Suprapubic skin (tissue), 4 donors: ENCODE measurements around the gene PCID2. TPM values are rescaled to one million over a fixed set of nuclear protein-coding genes. Genes with fewer than 3 reads are reported as not detected.

Experiments used
- DNase-seq, 2 donors: peaks; one replicate each; pipeline ENCODE4 v3.0.0-alpha.2; 2019; ENCODE audit warnings: low spot score in 2 of 2
- H3K27ac ChIP-seq: fragments of 200-600 bp; sonication (generic); one replicate; pipeline ENCODE4 v1.5.1; 2019
- H3K27me3 ChIP-seq: fragments of 200-600 bp; sonication (generic); one replicate; pipeline ENCODE4 v1.5.1; 2019
- H3K36me3 ChIP-seq: fragments of 200-600 bp; sonication (generic); one replicate; pipeline ENCODE4 v1.5.1; 2019
- H3K4me1 ChIP-seq: fragments of 200-600 bp; sonication (generic); one replicate; pipeline ENCODE4 v1.5.1; 2019
- H3K4me3 ChIP-seq: fragments of 200-600 bp; sonication (generic); one replicate; pipeline ENCODE4 v1.5.1; 2019; ENCODE audit warnings: mild to moderate bottlenecking
- H3K9me3 ChIP-seq: fragments of 200-600 bp; sonication (generic); one replicate; pipeline ENCODE4 v1.5.1; 2019
- CTCF ChIP-seq, 2 donors: fragments of 200-600 bp in 1 of 2; fragments of 450-650 bp in 1 of 2; sonication (generic) in 1 of 2; IDR thresholded peaks; one replicate each; pipeline ENCODE4 v1.5.1; 2016 to 2019; ENCODE audit warnings: antibody characterized with exemption in 2 of 2, mild to moderate bottlenecking in 1 of 2, moderate library complexity in 1 of 2
- EP300 ChIP-seq: sonication (generic); formaldehyde crosslinking; IDR thresholded peaks from one replicate; pipeline ENCODE4 v1.6.1; 2017; ENCODE audit warnings: antibody characterized with exemption
- POLR2A ChIP-seq, 2 donors: fragments of 450-650 bp; IDR thresholded peaks; one replicate each; pipeline ENCODE4 v1.6.1; 2017; ENCODE audit warnings: antibody characterized with exemption in 2 of 2, mild to moderate bottlenecking in 2 of 2, moderate library complexity in 2 of 2
- POLR2AphosphoS5 ChIP-seq, 3 donors: sonication (generic); formaldehyde crosslinking; IDR thresholded peaks; one replicate each; pipeline ENCODE4 v1.6.1; 2017; ENCODE audit warnings: antibody characterized with exemption in 3 of 3
- WGBS: methylation state at CpG from one replicate; pipeline ENCODE4 v1.1.5; 2018; 5-methylcytosine and 5-hydroxymethylcytosine counted together
- total RNA-seq, 4 donors: library from RNA; depleted of rRNA; stranded (reverse); fragments of >200 nt; gene quantifications; one replicate each; pipeline ENCODE4 v1.1.0, GENCODE V29; 2016

PCID2 gene
- total RNA-seq, 4 donors from 2014 or later: 33.2 to 99.5 (median 49.5) TPM

- DNase-seq: peak in 1 of 2 donors; percentile 44
- H3K4me1 ChIP-seq: no peaks in the 10 kb centered on the region
- peaks cover 77% of the 10 kb centered on the region for H3K36me3 ChIP-seq
- H3K27ac ChIP-seq: no peak overlapping the region
- H3K27me3 ChIP-seq: no peaks in the 10 kb centered on the region
- TF ChIP-seq POLR2A (IDR thresholded peaks at IDR 0.05): no peak
- TF ChIP-seq CTCF (IDR thresholded peaks at IDR 0.05): no peak
- no peak for TF ChIP-seq EP300
- no peak for TF ChIP-seq POLR2AphosphoS5 (IDR thresholded peaks at IDR 0.05)
- H3K9me3 ChIP-seq: no peaks in the 10 kb centered on the region
- 84% methylated on average over 10 of the region's 10 CpGs for WGBS
- no peak overlapping the region for H3K4me3 ChIP-seq
These were observed 16.0 kb upstream of the PCID2 start for GRCh38 chr13:113224486-113224885.

- TF ChIP-seq POLR2A (IDR thresholded peaks at IDR 0.05) (no peak), EP300 (no peak), CTCF (IDR thresholded peaks at IDR 0.05) (no peak), POLR2AphosphoS5 (IDR thresholded peaks at IDR 0.05) (no peak)
- peaks cover 66% of the 10 kb centered on the region for H3K36me3 ChIP-seq
- WGBS: 92% methylated on average over 7 of the region's 7 CpGs
These were observed 14.6 kb upstream of the PCID2 start for GRCh38 chr13:113223070-113223469.

GRCh38 chr13:113220877-113221276, 12.4 kb upstream of the PCID2 start:
- no peaks in the 10 kb centered on the region for H3K9me3 ChIP-seq
- no peak for DNase-seq
- no peak for TF ChIP-seq POLR2AphosphoS5 (IDR thresholded peaks at IDR 0.05)
- no peak for TF ChIP-seq EP300
- TF ChIP-seq POLR2A (IDR thresholded peaks at IDR 0.05): no peak
- TF ChIP-seq CTCF (IDR thresholded peaks at IDR 0.05): no peak
- H3K4me1 ChIP-seq: peaks cover 15% of the 10 kb centered on the region
- WGBS: 80% methylated on average over 6 of the region's 7 CpGs
- H3K4me3 ChIP-seq: no peak overlapping the region
- no peak overlapping the region for H3K27ac ChIP-seq
- H3K36me3 ChIP-seq: peaks cover 52% of the 10 kb centered on the region
- H3K27me3 ChIP-seq: no peaks in the 10 kb centered on the region

More at GRCh38 chr13:113223070-113223469, 14.6 kb upstream of the PCID2 start:
- Histone ChIP-seq H3K4me3 (no peak overlapping the region), H3K9me3 (no peaks in the 10 kb centered on the region), H3K27ac (no peak overlapping the region), H3K27me3 (no peaks in the 10 kb centered on the region), H3K4me1 (no peaks in the 10 kb centered on the region)
- no peak for DNase-seq

GRCh38 chr13:113220141-113220598, 11.7 kb upstream of the PCID2 start:
- DNase-seq: no peak
- Histone ChIP-seq H3K36me3 (peaks cover 45% of the 10 kb centered on the region), H3K27ac (no peak overlapping the region), H3K27me3 (no peaks in the 10 kb centered on the region), H3K9me3 (no peaks in the 10 kb centered on the region), H3K4me3 (no peak overlapping the region), H3K4me1 (peaks cover 22% of the 10 kb centered on the region)
- 93% methylated on average over 7 of the region's 13 CpGs for WGBS
- no peak for TF ChIP-seq CTCF (IDR thresholded peaks at IDR 0.05)
- TF ChIP-seq EP300: no peak
- no peak for TF ChIP-seq POLR2AphosphoS5 (IDR thresholded peaks at IDR 0.05)
- TF ChIP-seq POLR2A (IDR thresholded peaks at IDR 0.05): no peak

- Histone ChIP-seq H3K36me3 (peaks cover 38% of the 10 kb centered on the region), H3K27ac (no peak overlapping the region)
- WGBS: 83% methylated on average over 12 of the region's 14 CpGs
These were observed 10.9 kb upstream of the PCID2 start for GRCh38 chr13:113219256-113219940.

More at GRCh38 chr13:113219256-113219940, 10.9 kb upstream of the PCID2 start:
- H3K9me3 ChIP-seq: no peaks in the 10 kb centered on the region
- DNase-seq: no peak
- H3K4me1 ChIP-seq: peaks cover 27% of the 10 kb centered on the region
- H3K4me3 ChIP-seq: no peak overlapping the region
- TF ChIP-seq POLR2A (IDR thresholded peaks at IDR 0.05): no peak
- no peak for TF ChIP-seq CTCF (IDR thresholded peaks at IDR 0.05)
- no peak for TF ChIP-seq EP300
- TF ChIP-seq POLR2AphosphoS5 (IDR thresholded peaks at IDR 0.05): no peak
- no peaks in the 10 kb centered on the region for H3K27me3 ChIP-seq
